GM23338 (cell line): ENCODE data around the gene SIL1. TPM values are rescaled to one million over a fixed set of nuclear protein-coding genes. Genes with fewer than 3 reads are reported as not detected.
"Not testable (repeated sequence)": the region's sequence is repeated elsewhere in the genome, so short reads cannot be mapped to it uniquely, and the experiment has no call there.

Source experiments
- ATAC-seq: fragments of 200-7000 bp; cut with Tn5 transposase; 3 replicates; pipeline ENCODE4 v1.9.1; 2020
- DNase-seq: peaks from one replicate; pipeline ENCODE4 v3.0.0-alpha.2; 2015; ENCODE audit warnings: low spot score
- H2AFZ ChIP-seq: fragments of 200-600 bp; sonication (generic); 2 replicates; pipeline ENCODE4 v1.8.0; 2016; ENCODE audit warnings: antibody characterized with exemption, mild to moderate bottlenecking, moderate library complexity
- H3F3A ChIP-seq: fragments of 200-600 bp; sonication (generic); replicated peaks from 2 replicates; pipeline ENCODE4 v1.8.0; 2017; ENCODE audit warnings: antibody characterized with exemption, mixed run types, low read depth
- H3K27ac ChIP-seq: fragments of 200-600 bp; sonication (generic); 2 replicates; pipeline ENCODE4 v1.6.1; 2016; ENCODE audit warnings: low read depth
- H3K27me3 ChIP-seq: fragments of 200-600 bp; sonication (generic); 2 replicates; pipeline ENCODE4 v1.8.0; 2016; ENCODE audit warnings: mild to moderate bottlenecking, mixed run types, moderate library complexity; ENCODE audit not compliant: insufficient read depth
- H3K36me3 ChIP-seq: fragments of 200-600 bp; sonication (generic); 2 replicates; pipeline ENCODE4 v1.8.0; 2016; ENCODE audit warnings: mild to moderate bottlenecking; ENCODE audit not compliant: insufficient read depth
- H3K4me1 ChIP-seq: fragments of 200-600 bp; sonication (generic); 2 replicates; pipeline ENCODE4 v1.8.0; 2016; ENCODE audit warnings: mild to moderate bottlenecking, moderate library complexity; ENCODE audit not compliant: insufficient read depth
- H3K4me2 ChIP-seq: fragments of 200-600 bp; sonication (generic); 2 replicates; pipeline ENCODE4 v1.7.1; 2017; ENCODE audit warnings: mixed run types
- H3K4me3 ChIP-seq: fragments of 200-600 bp; sonication (generic); 2 replicates; pipeline ENCODE4 v1.6.1; 2016; ENCODE audit warnings: mixed run types
- H3K79me2 ChIP-seq: fragments of 200-600 bp; sonication (generic); replicated peaks from 2 replicates; pipeline ENCODE4 v1.8.0; 2017; ENCODE audit warnings: mild to moderate bottlenecking; ENCODE audit not compliant: insufficient read depth
- H3K9me2 ChIP-seq: fragments of 200-600 bp; sonication (generic); 2 replicates; pipeline ENCODE4 v1.8.0; 2017; ENCODE audit not compliant: insufficient read depth
- H4K20me1 ChIP-seq: fragments of 200-600 bp; sonication (generic); replicated peaks from 2 replicates; pipeline ENCODE4 v1.8.0; 2017; ENCODE audit warnings: mild to moderate bottlenecking; ENCODE audit not compliant: insufficient read depth
- H3K27ac Mint-ChIP-seq: 2 replicates; pipeline ENCODE4 v1.8.0; 2020; ENCODE audit warnings: inconsistent platforms, mild to moderate bottlenecking, moderate library complexity, mixed read lengths
- H3K27me3 Mint-ChIP-seq: 3 replicates; pipeline ENCODE4 v1.8.0; 2022; ENCODE audit warnings: low read depth, mild to moderate bottlenecking, moderate library complexity, mixed read lengths, inconsistent platforms; ENCODE audit not compliant: insufficient read depth, poor library complexity
- H3K36me3 Mint-ChIP-seq: 3 replicates; pipeline ENCODE4 v1.8.0; 2021; ENCODE audit warnings: low read depth, mild to moderate bottlenecking, inconsistent platforms, moderate library complexity, mixed read lengths
- H3K4me1 Mint-ChIP-seq: 3 replicates; pipeline ENCODE4 v1.8.0; 2020; ENCODE audit warnings: mild to moderate bottlenecking, inconsistent platforms, mixed read lengths
- H3K4me3 Mint-ChIP-seq: 3 replicates; pipeline ENCODE4 v1.8.0; 2021; ENCODE audit warnings: moderate library complexity, mild to moderate bottlenecking, inconsistent platforms, mixed read lengths
- H3K9me3 Mint-ChIP-seq: 3 replicates; pipeline ENCODE4 v1.8.0; 2020; ENCODE audit warnings: moderate library complexity, mild to moderate bottlenecking, inconsistent platforms, mixed read lengths
- CREB1 ChIP-seq: fragments of 250-450 bp; sonication (Bioruptor Pico); IDR thresholded peaks from 2 replicates; pipeline ENCODE4 v1.5.0; 2020; ENCODE audit warnings: low read depth, mild to moderate bottlenecking, moderate library complexity
- EZH2 ChIP-seq: fragments of 200-600 bp; sonication (generic); IDR thresholded peaks from one replicate; pipeline ENCODE4 v1.8.0; 2017; ENCODE audit warnings: antibody characterized with exemption, mild to moderate bottlenecking, low read depth; ENCODE audit not compliant: unreplicated experiment
- JUNB ChIP-seq: IDR thresholded peaks from one replicate; pipeline ENCODE4 v1.6.1; 2016; ENCODE audit warnings: antibody characterized with exemption; ENCODE audit not compliant: unreplicated experiment
- NANOG ChIP-seq: IDR thresholded peaks from 2 replicates; pipeline ENCODE4 v1.6.1; 2016; ENCODE audit warnings: antibody characterized with exemption, borderline replicate concordance
- POLR2AphosphoS5 ChIP-seq: IDR thresholded peaks from 2 replicates; pipeline ENCODE4 v1.6.1; 2016; ENCODE audit warnings: antibody characterized with exemption, low read depth
- ZNF114 ChIP-seq: fragments of 250-450 bp; sonication (Bioruptor Pico); IDR thresholded peaks from 2 replicates; pipeline ENCODE4 v1.5.0; 2020; ENCODE audit warnings: mild to moderate bottlenecking, moderate library complexity
- polyA plus RNA-seq: library from polyadenylated mRNA; unstranded; fragments of >200 nt; fragmentation: Nextera tagmentation; extraction: Ambion mirVana; gene quantifications from 2 replicates; pipeline ENCODE4 v1.2.1, GENCODE V29; 2016
- total RNA-seq: library from RNA; depleted of rRNA; stranded (reverse); fragments of >200 nt; shearing (Covaris generic); gene quantifications from 2 replicates; pipeline ENCODE4 v1.2.3, GENCODE V29; 2014
- TF ChIP-seq, protein P1 (sequence below): fragments of 250-450 bp; sonication (Bioruptor Pico); IDR thresholded peaks from 2 replicates; pipeline ENCODE4 v1.5.0; 2020; ENCODE audit warnings: mild to moderate bottlenecking, moderate library complexity
- TF ChIP-seq, protein P2 (sequence below): IDR thresholded peaks from one replicate; pipeline ENCODE4 v1.6.1; 2018; ENCODE audit warnings: antibody characterized with exemption; ENCODE audit not compliant: unreplicated experiment

Gene SIL1
- total and polyA plus RNA-seq, 2 experiments from 2014 or later: 5.5 to 5.9 TPM

DNA sequence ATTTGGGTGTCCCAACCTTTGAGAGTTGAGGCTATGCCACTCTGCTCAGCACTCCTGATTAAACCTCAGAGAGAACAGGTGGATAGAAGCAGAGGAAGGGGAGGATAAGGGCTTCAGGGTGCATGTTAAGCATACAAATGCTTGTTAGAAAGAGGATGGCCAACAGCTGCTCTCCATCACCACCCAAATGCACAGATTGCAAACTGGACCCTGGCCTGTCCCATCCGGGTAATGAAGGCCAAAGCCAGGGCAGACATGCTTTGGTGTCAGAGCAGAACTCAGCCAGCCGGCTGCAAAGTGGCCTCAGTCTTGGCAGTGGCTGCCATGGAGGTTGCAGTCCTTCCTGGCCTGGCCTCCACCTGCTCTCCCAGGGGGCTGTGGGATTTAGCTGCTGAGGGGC, 84.3 kb downstream of the SIL1 start (continued):
- TF ChIP-seq, protein P1, sequence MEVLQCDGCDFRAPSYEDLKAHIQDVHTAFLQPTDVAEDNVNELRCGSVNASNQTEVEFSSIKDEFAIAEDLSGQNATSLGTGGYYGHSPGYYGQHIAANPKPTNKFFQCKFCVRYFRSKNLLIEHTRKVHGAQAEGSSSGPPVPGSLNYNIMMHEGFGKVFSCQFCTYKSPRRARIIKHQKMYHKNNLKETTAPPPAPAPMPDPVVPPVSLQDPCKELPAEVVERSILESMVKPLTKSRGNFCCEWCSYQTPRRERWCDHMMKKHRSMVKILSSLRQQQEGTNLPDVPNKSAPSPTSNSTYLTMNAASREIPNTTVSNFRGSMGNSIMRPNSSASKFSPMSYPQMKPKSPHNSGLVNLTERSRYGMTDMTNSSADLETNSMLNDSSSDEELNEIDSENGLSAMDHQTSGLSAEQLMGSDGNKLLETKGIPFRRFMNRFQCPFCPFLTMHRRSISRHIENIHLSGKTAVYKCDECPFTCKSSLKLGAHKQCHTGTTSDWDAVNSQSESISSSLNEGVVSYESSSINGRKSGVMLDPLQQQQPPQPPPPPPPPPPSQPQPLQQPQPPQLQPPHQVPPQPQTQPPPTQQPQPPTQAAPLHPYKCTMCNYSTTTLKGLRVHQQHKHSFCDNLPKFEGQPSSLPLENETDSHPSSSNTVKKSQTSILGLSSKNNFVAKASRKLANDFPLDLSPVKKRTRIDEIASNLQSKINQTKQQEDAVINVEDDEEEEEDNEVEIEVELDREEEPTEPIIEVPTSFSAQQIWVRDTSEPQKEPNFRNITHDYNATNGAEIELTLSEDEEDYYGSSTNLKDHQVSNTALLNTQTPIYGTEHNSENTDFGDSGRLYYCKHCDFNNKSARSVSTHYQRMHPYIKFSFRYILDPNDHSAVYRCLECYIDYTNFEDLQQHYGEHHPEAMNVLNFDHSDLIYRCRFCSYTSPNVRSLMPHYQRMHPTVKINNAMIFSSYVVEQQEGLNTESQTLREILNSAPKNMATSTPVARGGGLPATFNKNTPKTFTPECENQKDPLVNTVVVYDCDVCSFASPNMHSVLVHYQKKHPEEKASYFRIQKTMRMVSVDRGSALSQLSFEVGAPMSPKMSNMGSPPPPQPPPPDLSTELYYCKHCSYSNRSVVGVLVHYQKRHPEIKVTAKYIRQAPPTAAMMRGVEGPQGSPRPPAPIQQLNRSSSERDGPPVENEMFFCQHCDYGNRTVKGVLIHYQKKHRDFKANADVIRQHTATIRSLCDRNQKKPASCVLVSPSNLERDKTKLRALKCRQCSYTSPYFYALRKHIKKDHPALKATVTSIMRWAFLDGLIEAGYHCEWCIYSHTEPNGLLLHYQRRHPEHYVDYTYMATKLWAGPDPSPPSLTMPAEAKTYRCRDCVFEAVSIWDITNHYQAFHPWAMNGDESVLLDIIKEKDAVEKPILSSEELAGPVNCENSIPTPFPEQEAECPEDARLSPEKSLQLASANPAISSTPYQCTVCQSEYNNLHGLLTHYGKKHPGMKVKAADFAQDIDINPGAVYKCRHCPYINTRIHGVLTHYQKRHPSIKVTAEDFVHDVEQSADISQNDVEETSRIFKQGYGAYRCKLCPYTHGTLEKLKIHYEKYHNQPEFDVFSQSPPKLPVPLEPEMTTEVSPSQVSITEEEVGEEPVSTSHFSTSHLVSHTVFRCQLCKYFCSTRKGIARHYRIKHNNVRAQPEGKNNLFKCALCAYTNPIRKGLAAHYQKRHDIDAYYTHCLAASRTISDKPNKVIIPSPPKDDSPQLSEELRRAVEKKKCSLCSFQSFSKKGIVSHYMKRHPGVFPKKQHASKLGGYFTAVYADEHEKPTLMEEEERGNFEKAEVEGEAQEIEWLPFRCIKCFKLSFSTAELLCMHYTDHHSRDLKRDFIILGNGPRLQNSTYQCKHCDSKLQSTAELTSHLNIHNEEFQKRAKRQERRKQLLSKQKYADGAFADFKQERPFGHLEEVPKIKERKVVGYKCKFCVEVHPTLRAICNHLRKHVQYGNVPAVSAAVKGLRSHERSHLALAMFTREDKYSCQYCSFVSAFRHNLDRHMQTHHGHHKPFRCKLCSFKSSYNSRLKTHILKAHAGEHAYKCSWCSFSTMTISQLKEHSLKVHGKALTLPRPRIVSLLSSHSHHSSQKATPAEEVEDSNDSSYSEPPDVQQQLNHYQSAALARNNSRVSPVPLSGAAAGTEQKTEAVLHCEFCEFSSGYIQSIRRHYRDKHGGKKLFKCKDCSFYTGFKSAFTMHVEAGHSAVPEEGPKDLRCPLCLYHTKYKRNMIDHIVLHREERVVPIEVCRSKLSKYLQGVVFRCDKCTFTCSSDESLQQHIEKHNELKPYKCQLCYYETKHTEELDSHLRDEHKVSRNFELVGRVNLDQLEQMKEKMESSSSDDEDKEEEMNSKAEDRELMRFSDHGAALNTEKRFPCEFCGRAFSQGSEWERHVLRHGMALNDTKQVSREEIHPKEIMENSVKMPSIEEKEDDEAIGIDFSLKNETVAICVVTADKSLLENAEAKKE: no peak
- TF ChIP-seq EZH2 (no peak), JUNB (no peak), POLR2AphosphoS5 (no peak), ZNF114 (CRISPR knock-in tag) (no peak), CREB1 (CRISPR knock-in tag) (no peak), NANOG (no peak)
- TF ChIP-seq, protein P2, sequence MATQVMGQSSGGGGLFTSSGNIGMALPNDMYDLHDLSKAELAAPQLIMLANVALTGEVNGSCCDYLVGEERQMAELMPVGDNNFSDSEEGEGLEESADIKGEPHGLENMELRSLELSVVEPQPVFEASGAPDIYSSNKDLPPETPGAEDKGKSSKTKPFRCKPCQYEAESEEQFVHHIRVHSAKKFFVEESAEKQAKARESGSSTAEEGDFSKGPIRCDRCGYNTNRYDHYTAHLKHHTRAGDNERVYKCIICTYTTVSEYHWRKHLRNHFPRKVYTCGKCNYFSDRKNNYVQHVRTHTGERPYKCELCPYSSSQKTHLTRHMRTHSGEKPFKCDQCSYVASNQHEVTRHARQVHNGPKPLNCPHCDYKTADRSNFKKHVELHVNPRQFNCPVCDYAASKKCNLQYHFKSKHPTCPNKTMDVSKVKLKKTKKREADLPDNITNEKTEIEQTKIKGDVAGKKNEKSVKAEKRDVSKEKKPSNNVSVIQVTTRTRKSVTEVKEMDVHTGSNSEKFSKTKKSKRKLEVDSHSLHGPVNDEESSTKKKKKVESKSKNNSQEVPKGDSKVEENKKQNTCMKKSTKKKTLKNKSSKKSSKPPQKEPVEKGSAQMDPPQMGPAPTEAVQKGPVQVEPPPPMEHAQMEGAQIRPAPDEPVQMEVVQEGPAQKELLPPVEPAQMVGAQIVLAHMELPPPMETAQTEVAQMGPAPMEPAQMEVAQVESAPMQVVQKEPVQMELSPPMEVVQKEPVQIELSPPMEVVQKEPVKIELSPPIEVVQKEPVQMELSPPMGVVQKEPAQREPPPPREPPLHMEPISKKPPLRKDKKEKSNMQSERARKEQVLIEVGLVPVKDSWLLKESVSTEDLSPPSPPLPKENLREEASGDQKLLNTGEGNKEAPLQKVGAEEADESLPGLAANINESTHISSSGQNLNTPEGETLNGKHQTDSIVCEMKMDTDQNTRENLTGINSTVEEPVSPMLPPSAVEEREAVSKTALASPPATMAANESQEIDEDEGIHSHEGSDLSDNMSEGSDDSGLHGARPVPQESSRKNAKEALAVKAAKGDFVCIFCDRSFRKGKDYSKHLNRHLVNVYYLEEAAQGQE: no peak

DNA sequence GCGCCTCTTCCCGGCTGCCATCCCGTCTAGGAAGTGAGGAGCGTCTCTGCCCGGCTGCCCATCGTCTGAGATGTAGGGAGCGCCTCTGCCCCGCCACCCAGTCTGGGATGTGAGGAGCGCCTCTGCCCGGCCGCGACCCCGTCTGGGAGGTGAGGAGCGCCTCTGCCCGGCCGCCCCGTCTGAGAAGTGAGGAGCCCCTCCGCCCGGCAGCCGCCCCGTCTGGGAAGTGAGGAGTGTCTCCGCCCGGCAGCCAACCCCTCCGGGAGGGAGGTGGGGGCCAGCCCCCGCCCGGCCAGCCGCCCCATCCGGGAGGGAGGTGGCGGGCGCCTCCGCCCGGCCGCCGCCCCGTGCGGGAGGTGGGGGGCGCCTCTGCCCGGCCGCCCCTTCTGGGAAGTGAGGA, 85.8 kb downstream of the SIL1 start:
- H3F3A ChIP-seq, ATAC-seq, H3K4me1 ChIP-seq, DNase-seq, H3K9me2 ChIP-seq, H3K4me2 ChIP-seq, H3K27me3 Mint-ChIP-seq, H3K27ac Mint-ChIP-seq, H3K27ac ChIP-seq, H3K36me3 ChIP-seq, H3K4me3 Mint-ChIP-seq, H3K27me3 ChIP-seq, H2AFZ ChIP-seq, H4K20me1 ChIP-seq, H3K4me3 ChIP-seq, H3K79me2 ChIP-seq: not testable (repeated sequence)
- peaks cover 11% of the 10 kb centered on the region for H3K36me3 Mint-ChIP-seq
- H3K9me3 Mint-ChIP-seq: peaks cover 12% of the 10 kb centered on the region
- H3K4me1 Mint-ChIP-seq: peaks cover 14% of the 10 kb centered on the region; the same call in 2 of the 3 replicates
